ENCODE data around the gene CCDC187. TPM values are rescaled to one million over a fixed set of nuclear protein-coding genes. Genes with fewer than 3 reads are reported as not detected.

CCDC187 gene
- total RNA-seq, 1 donor from 2014 or later: not detected

DNA sequence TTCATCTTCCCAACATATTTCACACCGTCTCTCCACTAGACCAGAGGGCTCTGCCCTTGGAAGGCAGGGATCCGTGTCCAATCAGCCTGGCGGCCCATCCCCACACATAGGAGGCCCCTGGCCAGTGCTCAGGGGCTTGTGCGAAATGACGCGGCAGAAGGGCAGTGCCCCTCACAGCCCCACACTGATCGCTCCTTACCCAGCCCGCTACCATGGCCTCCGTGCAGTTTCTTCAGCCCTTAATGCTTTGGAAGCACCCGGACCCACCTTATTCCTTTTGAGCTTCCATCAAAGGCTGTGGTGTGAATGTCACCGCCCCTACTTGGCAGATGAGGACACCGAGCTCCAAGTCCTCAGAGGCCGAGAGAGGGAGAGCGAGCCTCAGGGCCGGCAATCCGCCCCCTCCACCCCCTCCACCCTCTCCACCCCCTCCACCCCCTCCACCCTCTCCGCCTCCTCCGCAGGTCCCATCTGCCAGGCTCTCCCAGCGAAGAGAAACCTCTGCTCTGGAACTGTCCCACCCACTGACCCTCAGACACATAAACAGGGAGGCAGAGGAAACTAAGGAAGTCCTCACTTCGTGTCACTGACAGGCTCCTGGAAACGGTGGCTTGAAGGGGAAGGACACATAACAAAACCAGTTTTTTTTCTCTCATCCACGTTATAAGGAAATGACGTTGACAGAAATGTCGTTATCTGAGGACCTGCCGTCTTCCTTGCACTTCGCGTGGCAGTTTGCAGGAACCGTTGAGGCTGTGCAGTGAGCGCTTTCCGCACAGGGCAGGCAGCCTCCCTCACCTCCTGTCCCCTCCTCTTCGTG lies 72.2 kb downstream of the CCDC187 start:
- intact Hi-C loops (cut with micrococcal nuclease): loop anchor here (1.0 kb wide), 1 partner anchor 14 kb away; the partner anchor contains the start of gene QSOX2

DNA sequence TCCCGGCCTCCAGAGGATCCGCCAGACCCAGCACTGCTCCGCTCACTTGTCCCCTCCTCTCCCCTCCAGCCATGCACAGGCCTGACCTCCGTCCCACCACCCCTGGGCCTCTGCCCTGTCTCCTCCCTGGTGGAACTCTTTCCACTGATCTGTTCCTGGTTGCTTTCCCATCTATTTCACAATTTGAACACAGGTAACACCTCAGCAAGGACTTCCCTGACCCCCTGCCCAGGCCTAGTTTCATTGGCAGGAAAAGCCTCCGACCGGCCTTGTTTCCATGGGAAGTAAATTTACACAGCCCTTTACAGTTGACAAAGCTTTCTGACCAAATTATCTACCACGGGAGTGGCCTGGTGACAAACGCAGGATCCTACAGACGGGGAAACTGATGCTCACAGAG lies 73.1 kb downstream of the CCDC187 start:
- intact Hi-C loops (cut with micrococcal nuclease): no loop called here

DNA sequence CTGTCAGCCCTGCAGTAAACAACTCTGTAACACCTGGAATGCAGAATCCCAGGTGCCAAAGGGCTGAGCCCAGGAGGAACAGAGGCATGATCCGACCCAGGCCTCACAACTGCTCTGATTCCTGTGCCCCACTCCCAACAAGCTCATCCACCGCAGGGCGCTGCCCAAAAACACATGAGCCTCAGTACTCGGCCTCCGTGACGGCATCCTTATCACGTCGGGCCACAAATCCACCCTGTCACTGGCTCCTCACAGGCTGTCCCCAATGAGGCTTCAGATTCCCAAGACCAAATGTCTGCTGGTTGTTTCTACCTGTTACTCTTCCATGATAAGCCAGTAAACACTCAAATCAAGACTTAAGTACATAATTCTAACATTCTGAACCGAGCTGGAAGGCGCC lies 73.5 kb downstream of the CCDC187 start:
- intact Hi-C loops (cut with micrococcal nuclease): no loop called here

DNA sequence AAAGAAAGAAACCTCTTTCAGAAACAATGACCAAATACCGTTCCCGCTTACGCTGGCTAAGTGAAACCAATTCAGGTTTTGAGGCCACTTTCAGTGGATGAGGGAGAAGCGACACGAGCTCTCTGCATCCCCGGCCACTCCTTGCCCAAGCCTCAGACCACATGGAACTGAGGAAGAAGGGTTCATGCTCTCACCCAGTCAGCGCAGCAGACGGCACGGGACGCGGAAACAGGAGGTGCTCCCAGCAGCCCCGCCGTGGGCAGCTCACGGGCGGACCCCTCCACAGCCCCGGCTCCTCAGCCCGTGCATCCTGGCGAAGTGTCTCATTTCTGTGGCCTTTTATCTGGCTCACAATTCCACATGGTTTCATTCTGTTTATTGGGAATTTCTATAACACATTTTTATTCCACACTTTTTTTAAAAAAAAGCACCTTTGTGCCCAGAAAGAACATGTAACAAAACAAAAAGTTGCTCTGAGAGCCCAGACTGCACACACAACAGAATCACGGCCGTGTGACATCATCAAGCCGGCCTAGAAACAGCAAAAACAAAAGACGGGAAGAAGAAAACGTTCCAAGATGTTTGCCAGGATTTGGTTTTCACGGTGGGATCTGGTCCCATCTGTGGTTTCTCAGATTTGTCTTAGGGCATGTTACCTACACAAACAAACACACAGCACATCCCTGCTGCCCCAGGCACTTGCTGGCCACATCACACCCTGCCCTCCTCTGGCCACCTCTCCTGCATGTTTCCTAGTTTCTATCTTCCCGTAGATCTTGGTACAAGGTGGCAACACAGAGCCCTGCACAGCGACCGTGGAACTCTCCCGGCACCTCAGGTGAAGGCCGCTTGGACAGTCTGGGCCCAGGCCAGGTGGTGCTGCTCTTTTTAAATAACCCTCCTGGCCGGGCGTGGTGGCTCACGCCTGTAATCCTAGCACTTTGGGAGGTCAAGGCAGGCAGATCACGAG lies 74.5 kb downstream of the CCDC187 start:
- intact Hi-C loops (cut with micrococcal nuclease): no loop called here

DNA sequence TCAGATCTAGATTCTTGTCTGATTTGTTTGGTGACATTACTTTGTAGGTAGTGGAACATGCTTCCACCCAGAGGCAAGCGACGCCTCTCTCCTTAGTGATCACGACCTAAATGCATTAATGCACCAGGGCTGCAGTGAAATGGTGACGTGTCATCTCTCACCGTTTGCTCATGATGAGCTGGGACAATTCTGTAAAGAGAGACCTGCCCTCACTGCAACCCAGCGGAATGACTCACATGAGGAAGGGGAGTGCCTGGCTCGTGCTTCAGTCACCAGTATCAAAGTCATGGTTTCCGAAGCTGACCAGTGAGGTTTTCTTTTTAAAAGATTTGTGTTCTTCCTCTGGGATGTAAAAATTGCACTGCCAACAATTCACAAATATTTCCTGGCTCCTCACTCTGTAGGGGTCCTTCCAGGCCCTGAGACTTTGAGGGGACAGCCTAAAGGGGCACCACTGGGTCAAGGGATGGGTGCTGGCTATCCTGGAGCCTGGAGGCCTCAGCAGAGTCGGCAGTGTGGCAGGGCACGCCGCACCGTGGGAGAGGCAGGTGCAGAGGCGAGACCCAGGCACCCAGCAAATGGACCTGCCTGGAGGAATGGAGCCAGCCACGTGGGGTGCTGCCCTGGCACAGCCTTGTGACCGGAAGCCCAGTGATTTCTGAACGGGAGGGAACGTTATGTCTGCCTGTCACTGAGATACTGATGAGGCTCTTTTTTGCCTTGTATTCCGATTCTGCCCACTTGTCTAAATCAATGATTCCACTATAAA lies 75.6 kb downstream of the CCDC187 start:
- intact Hi-C loops (cut with micrococcal nuclease): no loop called here

DNA sequence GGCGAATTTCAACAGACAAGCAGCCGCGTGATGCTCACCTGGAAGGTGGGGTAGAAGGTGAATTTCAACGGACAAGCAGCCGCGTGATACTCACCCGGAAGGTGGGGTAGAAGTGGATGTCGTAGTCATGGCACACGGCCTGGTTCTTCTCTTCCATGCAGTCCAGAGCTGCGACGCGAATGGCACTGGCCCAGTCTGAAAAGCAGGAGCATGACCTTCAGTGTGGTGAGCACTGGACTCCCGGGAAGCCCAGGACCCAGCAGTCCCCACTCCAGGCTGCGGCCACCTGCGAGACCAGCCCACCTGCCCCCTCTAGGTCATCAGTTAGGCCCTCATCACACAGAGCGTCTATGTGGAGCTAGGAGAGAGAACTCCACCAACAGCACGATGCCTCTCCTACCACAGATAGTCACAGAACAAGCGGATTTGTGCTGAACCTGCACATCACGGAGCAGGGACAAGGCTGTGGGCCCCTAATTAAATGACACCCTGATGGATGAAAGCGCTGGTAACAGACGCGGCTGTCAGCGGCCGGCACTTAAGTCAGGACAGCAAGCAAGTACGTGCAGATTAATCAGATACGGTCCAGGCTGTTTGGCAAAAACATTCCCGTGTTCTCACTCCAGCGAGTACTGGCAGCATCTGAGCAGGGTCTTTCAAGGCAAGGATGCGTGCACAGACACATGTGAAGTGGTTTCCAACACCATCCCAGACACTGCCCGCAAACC lies 77.0 kb downstream of the CCDC187 start:
- intact Hi-C loops (cut with micrococcal nuclease): no loop called here

DNA sequence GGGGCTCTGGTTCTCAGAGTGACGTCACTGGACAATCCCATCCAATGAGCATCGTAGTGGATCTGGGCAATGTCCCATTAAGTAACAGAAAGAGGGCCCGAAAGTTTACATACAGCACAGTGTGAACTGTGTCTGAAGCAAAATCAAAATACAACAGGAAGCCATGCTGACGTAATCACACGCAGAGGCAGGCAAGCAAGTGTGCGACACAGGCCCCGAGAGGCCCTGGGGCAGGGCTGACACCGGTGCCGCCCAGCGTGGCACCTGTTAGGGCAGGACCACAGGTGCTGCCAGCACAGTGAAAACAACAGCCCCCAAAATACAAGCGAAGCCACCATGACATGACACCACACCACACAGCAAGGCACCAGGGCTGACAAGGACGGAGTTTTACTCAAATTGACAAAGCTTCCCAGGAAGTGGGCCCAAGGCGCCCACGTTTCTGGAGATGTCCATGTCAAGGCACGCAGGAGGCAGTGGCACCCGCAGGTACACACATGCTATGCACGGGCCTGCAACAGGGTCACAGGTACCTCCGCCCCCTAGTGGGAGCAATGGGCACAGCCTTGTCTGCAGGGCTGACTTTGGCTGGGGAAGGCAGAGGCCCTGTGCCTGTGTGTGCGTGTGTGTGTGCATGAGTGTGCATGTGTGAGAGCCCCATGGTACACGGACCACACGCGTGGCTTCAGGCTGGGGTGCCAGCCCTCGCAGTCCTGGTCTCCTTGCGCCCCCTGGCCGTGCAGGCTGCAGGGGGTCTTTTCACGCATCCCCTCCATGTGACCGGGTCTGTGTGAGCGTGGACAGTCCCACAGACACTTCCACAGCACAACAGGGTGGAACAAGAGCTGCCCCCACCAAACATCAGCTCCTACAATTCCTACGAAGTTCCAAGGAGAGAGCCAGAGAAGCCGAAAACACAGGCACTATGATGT lies 77.9 kb downstream of the CCDC187 start:
- intact Hi-C loops (cut with micrococcal nuclease): no loop called here

DNA sequence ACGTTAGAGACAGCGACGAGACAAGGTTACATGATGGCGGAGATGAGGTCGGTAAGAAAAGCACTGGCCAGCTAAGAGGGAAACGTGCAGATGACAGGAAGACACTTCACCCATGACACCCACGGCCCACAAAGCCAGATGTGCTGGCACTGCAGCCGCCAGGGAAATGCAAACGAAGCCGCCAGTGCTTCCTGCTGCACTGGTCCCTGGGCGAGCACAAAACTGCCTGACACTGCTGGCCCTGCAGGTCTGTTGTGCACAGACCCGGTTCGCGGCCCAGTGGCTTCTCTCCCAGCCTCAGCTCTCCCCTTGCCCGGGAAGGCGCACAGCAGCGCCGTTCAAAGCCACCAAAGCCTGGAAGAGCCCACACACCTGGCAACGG lies 78.5 kb downstream of the CCDC187 start:
- intact Hi-C loops (cut with micrococcal nuclease): no loop called here

DNA sequence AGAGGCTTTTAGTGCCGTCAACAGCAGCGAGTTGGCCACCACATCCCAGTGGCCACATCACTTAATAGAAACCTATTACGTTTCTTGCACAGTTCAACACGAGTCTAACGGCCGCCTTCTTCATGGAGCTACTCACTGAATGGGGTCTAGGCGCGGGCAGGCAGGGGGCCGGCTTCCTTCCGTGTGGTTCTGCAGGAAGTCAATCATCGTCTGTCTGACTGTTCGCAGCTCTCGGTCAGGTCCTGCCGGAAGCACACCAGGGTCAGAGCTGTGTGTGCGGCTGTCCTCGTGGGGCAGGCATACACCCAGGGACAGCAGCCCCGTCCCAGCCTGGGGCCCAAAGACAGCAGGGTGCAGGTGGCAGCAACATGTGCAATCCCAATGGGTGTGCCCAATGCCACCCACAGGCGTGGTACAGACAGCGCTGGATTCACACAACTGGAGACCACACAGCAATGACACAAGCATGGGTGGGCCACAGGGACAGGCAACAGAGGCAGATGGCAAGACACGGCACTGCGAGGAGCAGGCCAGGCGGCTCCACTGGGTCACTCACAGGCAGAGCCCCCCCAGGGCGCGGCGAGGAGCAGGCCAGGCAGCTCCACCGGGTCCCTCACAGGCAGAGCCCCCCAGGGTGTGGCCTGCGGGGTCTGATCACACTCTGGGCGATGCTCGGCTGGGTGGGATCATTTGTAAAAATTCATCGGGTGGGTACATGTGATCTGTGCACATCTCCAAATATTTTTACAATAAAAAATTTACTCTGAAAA lies 79.8 kb downstream of the CCDC187 start:
- intact Hi-C loops (cut with micrococcal nuclease): no loop called here

DNA sequence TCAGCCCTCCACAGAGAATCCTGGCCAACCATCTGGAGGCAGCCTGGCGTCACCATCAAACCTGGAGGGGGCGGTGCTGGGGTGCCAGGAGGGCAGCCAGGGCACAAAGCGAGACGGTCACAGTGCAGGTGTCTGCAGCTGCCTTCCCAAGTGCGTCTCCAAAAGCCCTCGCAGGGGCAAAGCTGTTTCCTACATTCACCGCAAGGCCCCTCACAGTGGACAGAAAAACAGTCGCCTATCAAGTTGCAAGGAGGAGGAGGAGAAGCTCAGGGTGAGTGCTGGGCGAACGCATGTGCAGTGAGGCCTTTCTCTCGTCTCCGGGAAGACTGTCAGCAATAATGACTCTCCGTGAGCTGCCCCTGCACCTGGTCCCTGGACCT lies 81.0 kb downstream of the CCDC187 start:
- intact Hi-C loops (cut with micrococcal nuclease): no loop called here

DNA sequence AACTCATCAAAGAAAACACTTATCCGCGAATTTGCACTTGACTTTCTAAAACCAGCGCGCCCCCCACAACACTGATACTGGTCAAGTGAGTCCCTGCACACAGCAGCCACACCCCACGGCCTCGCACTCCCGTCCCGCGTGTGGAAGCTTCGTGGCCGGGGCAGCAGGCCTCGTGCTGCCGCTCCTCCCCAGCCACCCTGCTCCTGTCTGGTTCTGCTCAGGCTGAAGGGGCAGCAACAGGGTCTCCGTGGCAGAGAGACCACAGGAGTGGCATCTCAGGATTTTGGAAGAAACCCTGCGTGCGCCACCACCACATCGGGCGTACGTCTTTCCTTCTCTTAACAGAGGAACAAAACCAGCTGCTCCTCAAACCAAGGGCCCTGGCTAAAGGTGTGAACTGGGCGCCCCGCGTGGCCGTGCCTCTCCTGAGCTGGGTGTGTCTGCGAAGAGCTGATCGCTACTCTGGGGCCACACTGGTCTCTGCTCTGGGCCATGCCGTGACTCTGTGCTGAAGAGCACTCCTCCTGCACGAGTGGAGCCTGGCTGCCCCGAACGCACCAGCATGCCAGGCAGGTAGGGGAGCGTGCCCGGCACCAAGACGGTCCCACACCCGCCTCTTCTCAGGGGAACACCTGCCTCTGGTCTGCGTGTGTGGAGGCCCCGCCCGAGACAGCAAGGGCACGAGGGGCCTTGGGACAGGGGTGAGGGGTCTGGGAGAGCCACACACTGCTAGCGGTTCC lies 81.6 kb downstream of the CCDC187 start:
- intact Hi-C loops (cut with micrococcal nuclease): no loop called here

DNA sequence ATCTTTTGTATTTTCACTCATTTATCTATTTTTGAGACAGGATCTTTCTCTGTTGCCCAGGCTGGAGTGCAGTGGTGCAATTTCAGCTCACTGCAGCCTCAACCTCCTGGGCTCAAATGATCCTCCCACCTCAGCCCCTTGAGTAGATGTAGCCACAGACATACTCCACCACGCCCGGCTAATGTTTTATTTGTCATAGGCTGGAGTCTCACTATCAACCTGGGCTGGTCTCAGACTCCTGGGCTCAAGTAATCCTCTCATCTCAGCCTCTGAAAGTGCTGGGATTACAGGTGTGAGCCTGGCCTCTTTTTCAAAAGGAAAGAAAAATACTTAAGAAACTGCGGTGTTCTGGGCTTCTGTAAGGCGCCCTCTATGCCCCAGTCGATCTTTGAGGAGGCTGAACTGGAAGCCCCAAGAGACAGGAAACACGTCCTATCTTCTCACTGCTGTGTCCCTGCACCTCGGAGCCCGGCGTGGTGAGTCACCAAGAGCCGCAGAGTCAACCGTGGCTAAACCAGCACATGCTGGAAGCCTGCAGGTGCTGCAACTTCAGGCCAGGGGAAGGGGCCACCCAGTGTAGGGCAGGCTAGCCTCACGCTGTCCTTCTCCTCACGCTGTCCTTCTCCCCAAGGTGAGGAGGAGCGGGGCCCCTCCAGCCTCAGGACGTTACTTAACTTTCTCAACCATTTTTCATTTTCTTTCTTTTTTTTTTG lies 83.7 kb downstream of the CCDC187 start:
- intact Hi-C loops (cut with micrococcal nuclease): no loop called here

DNA sequence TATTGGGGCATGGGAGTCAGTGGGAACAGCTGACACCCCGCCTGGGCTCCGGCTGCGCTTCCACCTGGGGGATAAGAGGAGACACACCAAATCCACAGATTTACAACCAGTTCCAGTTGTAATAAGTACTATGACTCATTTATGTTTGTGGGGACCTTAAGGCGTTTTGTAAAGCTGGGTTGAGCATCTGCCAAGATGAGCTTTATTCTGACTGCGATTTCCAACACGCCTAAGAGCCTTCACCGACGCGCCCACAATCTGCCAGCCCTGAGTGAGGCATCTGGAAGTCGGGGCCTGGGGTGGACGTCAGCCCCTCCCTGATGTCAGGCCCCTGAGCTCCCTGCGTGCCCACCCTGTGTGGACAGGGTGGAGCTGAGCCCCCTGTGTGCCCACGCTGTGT lies 84.6 kb downstream of the CCDC187 start:
- intact Hi-C loops (cut with micrococcal nuclease): no loop called here

DNA sequence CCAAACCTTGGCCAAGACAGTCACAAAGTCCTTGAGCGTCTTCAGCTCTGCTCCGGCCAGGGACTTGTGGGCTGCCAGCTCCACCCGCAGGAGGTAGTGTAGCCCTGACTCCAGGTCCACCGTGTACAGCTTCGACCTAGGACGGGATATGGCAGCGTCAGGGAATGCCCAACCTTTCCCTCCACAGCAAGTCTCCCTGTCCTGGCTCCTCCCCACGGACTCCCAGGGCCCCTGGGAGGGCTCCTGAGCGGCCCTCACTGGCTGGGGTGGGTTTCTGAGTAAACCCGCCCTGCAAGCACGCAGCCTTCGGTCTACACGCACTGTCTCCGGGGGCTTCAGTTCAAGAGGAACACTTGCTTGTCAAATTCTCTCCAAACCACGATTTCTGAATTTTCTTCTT lies 85.2 kb downstream of the CCDC187 start:
- intact Hi-C loops (cut with micrococcal nuclease): no loop called here

DNA sequence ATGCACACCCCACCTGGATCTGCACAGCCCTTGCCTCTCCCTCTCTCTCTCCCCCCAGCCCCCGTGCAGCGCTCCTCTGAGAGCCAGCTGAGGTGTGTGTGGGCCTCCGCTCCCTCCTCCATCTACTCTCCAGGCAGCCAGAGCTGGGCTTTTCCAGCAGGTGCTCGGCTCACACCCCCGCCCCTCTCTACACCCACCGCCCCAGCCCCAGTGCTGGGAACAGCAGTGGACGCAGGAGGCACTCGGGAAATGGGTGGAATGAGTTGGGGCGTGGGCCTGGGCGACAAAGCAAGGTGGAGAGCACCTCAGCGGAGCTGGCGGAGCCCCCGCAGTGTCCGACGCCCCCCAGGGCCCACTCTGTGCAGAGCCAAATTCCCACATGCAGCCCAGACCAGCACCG lies 85.6 kb downstream of the CCDC187 start:
- intact Hi-C loops (cut with micrococcal nuclease): no loop called here

DNA sequence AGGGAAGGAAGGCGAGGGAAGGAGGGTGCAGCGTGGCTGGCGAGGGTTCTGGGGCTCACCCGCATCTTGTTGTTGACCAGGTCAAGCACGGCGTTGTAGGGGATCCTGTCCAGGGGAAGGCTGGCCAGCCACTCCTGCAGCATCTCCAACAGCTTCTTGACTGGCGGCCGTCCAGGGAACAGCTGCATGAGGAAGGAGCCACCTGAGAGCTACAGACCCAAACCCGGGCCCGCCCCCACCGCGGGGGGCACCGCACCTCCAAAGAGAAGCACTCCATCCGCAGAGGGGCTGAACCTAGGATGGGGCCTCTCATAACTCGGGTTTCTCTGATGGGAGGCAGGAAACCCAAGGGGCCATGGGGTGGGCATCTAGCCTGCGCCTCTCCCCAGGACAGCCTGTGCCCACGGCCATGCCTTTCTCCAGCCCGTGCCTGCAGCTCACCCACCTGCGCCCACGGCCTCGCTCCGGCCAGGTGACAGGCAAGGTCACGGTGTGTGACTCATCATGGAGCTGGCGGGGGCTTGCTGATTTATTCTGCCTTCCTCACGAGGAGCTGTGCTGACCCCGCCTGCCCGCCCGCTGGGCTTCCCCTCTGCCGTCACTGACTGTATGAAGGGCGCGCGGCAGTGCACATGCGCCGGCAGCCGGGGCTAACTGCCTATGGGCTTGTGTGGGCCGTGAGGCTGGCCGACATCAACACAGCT lies 87.2 kb downstream of the CCDC187 start:
- intact Hi-C loops (cut with micrococcal nuclease): no loop called here

DNA sequence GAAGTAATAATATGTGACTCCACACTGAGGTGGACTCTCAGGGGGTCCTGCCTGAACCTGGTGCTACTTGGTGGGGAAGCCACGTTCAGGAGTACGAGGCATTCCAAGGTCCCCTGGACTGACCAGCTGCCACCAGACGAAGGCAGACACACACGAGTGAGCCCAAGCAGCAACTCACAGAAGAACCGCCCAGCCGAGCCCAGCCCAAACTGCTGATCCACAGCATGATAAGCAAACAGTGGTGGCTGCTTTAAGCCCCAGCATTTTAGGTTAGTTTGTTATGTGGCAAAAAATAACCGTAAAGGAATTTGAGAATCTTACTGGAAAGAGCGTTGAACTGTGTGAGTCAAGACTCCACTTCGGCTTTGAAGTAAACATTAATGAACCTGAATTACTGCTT lies 90.2 kb downstream of the CCDC187 start:
- intact Hi-C loops (cut with micrococcal nuclease): no loop called here

All from T-helper 2 cell treated with Interferon-gamma antibody and Interleukin-4, amounts not matched to agents 100 ng/mL and 5 ng/mL, for 36 hours (primary cell).